PC-9 (cell line): Measurements from ENCODE around the gene TSEN34.

Experiments used
- EZH2 ChIP-seq: fragments of 200-600 bp; sonication (generic); IDR thresholded peaks from 2 replicates; pipeline ENCODE4 v1.8.0; 2017; ENCODE audit warnings: antibody characterized with exemption, low read depth
- TF ChIP-seq, protein P1 (sequence below): fragments of 200-600 bp; sonication (generic); conservative IDR thresholded peaks from 2 replicates; pipeline ENCODE4 v1.6.1; 2017; ENCODE audit warnings: mixed run types, antibody characterized with exemption, mild to moderate bottlenecking, moderate library complexity

- TF ChIP-seq, protein P1, sequence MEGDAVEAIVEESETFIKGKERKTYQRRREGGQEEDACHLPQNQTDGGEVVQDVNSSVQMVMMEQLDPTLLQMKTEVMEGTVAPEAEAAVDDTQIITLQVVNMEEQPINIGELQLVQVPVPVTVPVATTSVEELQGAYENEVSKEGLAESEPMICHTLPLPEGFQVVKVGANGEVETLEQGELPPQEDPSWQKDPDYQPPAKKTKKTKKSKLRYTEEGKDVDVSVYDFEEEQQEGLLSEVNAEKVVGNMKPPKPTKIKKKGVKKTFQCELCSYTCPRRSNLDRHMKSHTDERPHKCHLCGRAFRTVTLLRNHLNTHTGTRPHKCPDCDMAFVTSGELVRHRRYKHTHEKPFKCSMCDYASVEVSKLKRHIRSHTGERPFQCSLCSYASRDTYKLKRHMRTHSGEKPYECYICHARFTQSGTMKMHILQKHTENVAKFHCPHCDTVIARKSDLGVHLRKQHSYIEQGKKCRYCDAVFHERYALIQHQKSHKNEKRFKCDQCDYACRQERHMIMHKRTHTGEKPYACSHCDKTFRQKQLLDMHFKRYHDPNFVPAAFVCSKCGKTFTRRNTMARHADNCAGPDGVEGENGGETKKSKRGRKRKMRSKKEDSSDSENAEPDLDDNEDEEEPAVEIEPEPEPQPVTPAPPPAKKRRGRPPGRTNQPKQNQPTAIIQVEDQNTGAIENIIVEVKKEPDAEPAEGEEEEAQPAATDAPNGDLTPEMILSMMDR, result no peak
- TF ChIP-seq EZH2, result no peak
These were observed 38.8 kb upstream of the TSEN34 start for GRCh38 chr19:54152267-54152666.
